22Rv1 (cell line): ENCODE data around the gene SAP30L.

ENCODE experiments used
- ZFX ChIP-seq: fragments of 450-650 bp; IDR thresholded peaks from 2 replicates; pipeline ENCODE4 v1.6.1; 2017; ENCODE audit warnings: antibody characterized with exemption, borderline replicate concordance
- TF ChIP-seq, protein P1 (sequence below): fragments of 450-650 bp; IDR thresholded peaks from 2 replicates; pipeline ENCODE4 v1.5.1; 2017; ENCODE audit warnings: mild to moderate bottlenecking

GRCh38 chr5:154482528-154483449, 37.0 kb downstream of the SAP30L start:
- TF ChIP-seq ZFX, result no peak
- TF ChIP-seq, protein P1, sequence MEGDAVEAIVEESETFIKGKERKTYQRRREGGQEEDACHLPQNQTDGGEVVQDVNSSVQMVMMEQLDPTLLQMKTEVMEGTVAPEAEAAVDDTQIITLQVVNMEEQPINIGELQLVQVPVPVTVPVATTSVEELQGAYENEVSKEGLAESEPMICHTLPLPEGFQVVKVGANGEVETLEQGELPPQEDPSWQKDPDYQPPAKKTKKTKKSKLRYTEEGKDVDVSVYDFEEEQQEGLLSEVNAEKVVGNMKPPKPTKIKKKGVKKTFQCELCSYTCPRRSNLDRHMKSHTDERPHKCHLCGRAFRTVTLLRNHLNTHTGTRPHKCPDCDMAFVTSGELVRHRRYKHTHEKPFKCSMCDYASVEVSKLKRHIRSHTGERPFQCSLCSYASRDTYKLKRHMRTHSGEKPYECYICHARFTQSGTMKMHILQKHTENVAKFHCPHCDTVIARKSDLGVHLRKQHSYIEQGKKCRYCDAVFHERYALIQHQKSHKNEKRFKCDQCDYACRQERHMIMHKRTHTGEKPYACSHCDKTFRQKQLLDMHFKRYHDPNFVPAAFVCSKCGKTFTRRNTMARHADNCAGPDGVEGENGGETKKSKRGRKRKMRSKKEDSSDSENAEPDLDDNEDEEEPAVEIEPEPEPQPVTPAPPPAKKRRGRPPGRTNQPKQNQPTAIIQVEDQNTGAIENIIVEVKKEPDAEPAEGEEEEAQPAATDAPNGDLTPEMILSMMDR, result no peak
